C4-2B (cell line): ENCODE measurements around the gene PTPRN.

Experiments used
- ZFX ChIP-seq: fragments of 450-650 bp; IDR thresholded peaks from 2 replicates; pipeline ENCODE4 v1.6.1; 2017
- TF ChIP-seq, protein P1 (sequence below): fragments of 450-650 bp; conservative IDR thresholded peaks from 2 replicates; pipeline ENCODE4 v1.5.1; 2017; ENCODE audit warnings: mild to moderate bottlenecking

GRCh38 chr2:219266232-219266631, 43.0 kb downstream of the PTPRN start:
- TF ChIP-seq, protein P1, sequence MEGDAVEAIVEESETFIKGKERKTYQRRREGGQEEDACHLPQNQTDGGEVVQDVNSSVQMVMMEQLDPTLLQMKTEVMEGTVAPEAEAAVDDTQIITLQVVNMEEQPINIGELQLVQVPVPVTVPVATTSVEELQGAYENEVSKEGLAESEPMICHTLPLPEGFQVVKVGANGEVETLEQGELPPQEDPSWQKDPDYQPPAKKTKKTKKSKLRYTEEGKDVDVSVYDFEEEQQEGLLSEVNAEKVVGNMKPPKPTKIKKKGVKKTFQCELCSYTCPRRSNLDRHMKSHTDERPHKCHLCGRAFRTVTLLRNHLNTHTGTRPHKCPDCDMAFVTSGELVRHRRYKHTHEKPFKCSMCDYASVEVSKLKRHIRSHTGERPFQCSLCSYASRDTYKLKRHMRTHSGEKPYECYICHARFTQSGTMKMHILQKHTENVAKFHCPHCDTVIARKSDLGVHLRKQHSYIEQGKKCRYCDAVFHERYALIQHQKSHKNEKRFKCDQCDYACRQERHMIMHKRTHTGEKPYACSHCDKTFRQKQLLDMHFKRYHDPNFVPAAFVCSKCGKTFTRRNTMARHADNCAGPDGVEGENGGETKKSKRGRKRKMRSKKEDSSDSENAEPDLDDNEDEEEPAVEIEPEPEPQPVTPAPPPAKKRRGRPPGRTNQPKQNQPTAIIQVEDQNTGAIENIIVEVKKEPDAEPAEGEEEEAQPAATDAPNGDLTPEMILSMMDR, result no peak
- TF ChIP-seq ZFX, result no peak
